SH-SY5Y (cell line): ENCODE measurements around the gene SH3D19.

Experiments used
- GATA2 ChIP-seq: IDR thresholded peaks from 2 replicates; pipeline ENCODE4 v1.6.1; 2011; ENCODE audit warnings: mild to moderate bottlenecking, low read depth, low read length
- GATA3 ChIP-seq: IDR thresholded peaks from 2 replicates; pipeline ENCODE4 v1.6.1; 2011; ENCODE audit warnings: low read depth, mild to moderate bottlenecking, low read length, moderate library complexity

DNA sequence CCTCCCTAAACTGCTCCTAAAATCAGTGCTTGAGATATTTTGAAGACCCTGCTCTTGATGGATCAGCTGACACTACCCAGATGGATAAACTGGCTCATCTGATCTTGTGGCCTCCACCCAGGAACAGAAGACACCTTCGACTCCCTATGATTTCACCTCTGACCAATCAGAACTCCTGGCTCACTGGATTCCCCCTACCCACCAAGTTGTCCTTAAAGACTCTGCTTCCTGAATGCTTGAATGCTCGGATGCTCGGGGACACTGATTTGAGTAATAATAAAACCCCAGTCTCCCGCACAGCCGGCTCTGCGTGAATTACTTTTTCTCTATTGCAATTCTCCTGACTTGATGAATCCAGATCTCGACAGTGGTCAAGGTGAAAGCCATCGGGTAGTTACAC is 237.9 kb downstream of the SH3D19 start:
- TF ChIP-seq GATA3 (no peak), GATA2 (no peak)
